RWPE2 (cell line): Measurements from ENCODE around the gene GRPEL1.

ENCODE experiments used
- ATAC-seq: fragments of 200-7000 bp; cut with Tn5 transposase; 3 replicates; pipeline ENCODE4 v1.9.1; 2021; ENCODE audit warnings: low read depth
- DNase-seq: peaks from one replicate; pipeline ENCODE4 v3.0.0-alpha.2; 2020; ENCODE audit warnings: low spot score
- H3K27ac ChIP-seq: fragments of 450-650 bp; 2 replicates; pipeline ENCODE4 v1.5.1; 2017; ENCODE audit warnings: mild to moderate bottlenecking; ENCODE audit not compliant: poor library complexity, severe bottlenecking
- H3K27me3 ChIP-seq: fragments of 250-450 bp; sonication (Bioruptor Pico); 2 replicates; pipeline ENCODE4 v1.5.1; 2021; ENCODE audit warnings: mild to moderate bottlenecking, moderate library complexity; ENCODE audit not compliant: insufficient read depth, poor library complexity, severe bottlenecking
- H3K36me3 ChIP-seq: fragments of 250-450 bp; sonication (Bioruptor Pico); 2 replicates; pipeline ENCODE4 v1.5.1; 2020; ENCODE audit warnings: low read depth, mild to moderate bottlenecking, moderate library complexity
- H3K4me1 ChIP-seq: fragments of 250-450 bp; sonication (Bioruptor Pico); 2 replicates; pipeline ENCODE4 v1.5.1; 2021; ENCODE audit warnings: mild to moderate bottlenecking, moderate library complexity; ENCODE audit not compliant: insufficient read depth, poor library complexity, severe bottlenecking
- H3K4me3 ChIP-seq: fragments of 250-450 bp; sonication (Bioruptor Pico); 2 replicates; pipeline ENCODE4 v1.5.1; 2021; ENCODE audit warnings: mild to moderate bottlenecking, moderate library complexity; ENCODE audit not compliant: severe bottlenecking
- H3K9me3 ChIP-seq: fragments of 250-450 bp; sonication (Bioruptor Pico); 2 replicates; pipeline ENCODE4 v1.5.1; 2021; ENCODE audit warnings: mild to moderate bottlenecking, moderate library complexity; ENCODE audit not compliant: severe bottlenecking
- TF ChIP-seq, protein P1 (sequence below): fragments of 450-650 bp; IDR thresholded peaks from one replicate; pipeline ENCODE4 v1.5.1; 2017; ENCODE audit warnings: mild to moderate bottlenecking, moderate library complexity; ENCODE audit not compliant: poor library complexity, severe bottlenecking

Gene GRPEL1

DNA sequence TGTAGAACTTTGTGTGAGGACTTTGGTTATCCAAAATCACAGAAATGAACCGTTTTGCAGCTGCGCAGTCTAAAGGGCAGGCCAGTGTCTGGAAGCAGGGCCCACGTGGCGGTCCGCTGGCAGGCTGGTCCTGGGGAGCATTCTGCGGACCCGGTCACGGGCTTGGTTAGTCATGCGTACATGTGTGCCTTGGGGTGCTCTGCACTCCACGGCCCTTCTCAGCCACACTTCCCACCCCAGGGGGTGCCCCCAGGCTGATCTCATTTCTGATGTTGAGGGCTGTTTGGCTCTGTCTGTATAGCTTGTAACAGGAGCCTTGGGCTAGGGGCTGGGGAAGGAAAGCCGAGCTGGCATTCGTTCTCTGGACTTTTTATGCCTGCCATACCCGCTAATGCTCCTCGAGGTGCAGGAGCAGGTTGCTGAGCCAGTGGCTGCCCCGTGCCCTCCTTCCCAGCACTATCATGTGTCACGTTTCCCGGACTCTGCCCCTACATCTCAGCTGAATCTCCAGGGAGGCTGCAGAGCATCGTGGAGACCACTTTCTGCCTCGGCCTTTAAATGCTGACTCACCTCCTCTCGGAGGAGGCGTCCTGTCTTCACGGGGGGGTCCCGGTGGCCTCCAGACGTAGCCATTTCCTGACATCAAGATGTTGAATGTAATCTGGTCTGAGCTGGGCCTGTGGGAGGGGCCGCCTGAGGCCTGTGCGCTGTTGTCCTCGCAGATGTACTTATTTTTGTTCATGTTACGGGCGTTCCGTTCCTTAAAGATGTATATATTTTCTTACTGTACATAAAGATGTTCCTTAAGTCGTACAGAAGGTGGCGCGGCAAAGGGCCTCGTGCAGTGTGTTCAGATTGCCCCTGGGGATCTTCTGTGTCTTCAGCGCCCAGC lies 36.1 kb downstream of the GRPEL1 start:
- no peaks in the 10 kb centered on the region for H3K27me3 ChIP-seq
- peaks cover 5% of the 10 kb centered on the region for H3K4me1 ChIP-seq
- H3K9me3 ChIP-seq, result no peaks in the 10 kb centered on the region
- no peak overlapping the region for H3K4me3 ChIP-seq
- no peak for ATAC-seq
- no peak for DNase-seq
- no peak overlapping the region for H3K27ac ChIP-seq
- peaks cover 34% of the 10 kb centered on the region for H3K36me3 ChIP-seq
- TF ChIP-seq, protein P1, sequence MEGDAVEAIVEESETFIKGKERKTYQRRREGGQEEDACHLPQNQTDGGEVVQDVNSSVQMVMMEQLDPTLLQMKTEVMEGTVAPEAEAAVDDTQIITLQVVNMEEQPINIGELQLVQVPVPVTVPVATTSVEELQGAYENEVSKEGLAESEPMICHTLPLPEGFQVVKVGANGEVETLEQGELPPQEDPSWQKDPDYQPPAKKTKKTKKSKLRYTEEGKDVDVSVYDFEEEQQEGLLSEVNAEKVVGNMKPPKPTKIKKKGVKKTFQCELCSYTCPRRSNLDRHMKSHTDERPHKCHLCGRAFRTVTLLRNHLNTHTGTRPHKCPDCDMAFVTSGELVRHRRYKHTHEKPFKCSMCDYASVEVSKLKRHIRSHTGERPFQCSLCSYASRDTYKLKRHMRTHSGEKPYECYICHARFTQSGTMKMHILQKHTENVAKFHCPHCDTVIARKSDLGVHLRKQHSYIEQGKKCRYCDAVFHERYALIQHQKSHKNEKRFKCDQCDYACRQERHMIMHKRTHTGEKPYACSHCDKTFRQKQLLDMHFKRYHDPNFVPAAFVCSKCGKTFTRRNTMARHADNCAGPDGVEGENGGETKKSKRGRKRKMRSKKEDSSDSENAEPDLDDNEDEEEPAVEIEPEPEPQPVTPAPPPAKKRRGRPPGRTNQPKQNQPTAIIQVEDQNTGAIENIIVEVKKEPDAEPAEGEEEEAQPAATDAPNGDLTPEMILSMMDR, result no peak

DNA sequence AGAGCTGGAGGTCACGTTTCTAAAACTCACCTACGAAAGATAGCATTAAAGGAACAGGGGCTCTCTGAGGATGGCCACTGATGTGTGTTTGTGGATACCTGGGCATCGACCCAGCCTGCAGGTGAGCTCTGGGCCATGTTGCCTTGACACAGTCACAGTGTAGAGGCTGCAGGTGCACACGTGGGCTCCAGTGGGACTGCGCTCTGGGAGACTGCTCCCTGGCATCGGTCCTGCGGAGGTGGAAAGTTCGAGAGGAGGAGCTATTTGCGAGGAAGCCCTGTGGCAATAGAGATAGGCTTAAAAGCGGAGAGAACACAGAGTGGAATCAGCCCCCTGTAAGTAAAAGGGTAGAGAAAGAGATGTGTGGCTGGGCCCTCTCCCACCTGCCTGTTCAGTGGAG lies 37.0 kb downstream of the GRPEL1 start:
- Histone ChIP-seq H3K4me1 (peaks cover 5% of the 10 kb centered on the region), H3K36me3 (peaks cover 40% of the 10 kb centered on the region), H3K27ac (no peak overlapping the region), H3K27me3 (no peaks in the 10 kb centered on the region), H3K4me3 (no peak overlapping the region), H3K9me3 (no peaks in the 10 kb centered on the region)
- ATAC-seq (no peak), DNase-seq (no peak)
- TF ChIP-seq, protein P1, result no peak

- no peak for DNase-seq
- Histone ChIP-seq H3K4me1 (peaks cover 5% of the 10 kb centered on the region), H3K27ac (no peak overlapping the region), H3K9me3 (no peaks in the 10 kb centered on the region), H3K27me3 (no peaks in the 10 kb centered on the region), H3K36me3 (peaks cover 49% of the 10 kb centered on the region), H3K4me3 (no peak overlapping the region)
- TF ChIP-seq, protein P1, result no peak
- no peak for ATAC-seq
Observed at GRCh38 chr4:7029921-7030320, 37.9 kb downstream of the GRPEL1 start.

- H3K36me3 ChIP-seq, result peaks cover 56% of the 10 kb centered on the region
- TF ChIP-seq, protein P1, result no peak
- ATAC-seq, result no peak
- DNase-seq, result no peak
- no peaks in the 10 kb centered on the region for H3K27me3 ChIP-seq
- no peaks in the 10 kb centered on the region for H3K4me1 ChIP-seq
- H3K27ac ChIP-seq, result no peak overlapping the region
- no peaks in the 10 kb centered on the region for H3K9me3 ChIP-seq
- H3K4me3 ChIP-seq, result no peak overlapping the region
Observed at GRCh38 chr4:7029212-7029611, 38.7 kb downstream of the GRPEL1 start.

- ATAC-seq, result no peak
- H3K4me1 ChIP-seq, result peaks cover 5% of the 10 kb centered on the region
- H3K9me3 ChIP-seq, result no peaks in the 10 kb centered on the region
- no peak overlapping the region for H3K27ac ChIP-seq
- TF ChIP-seq, protein P1, result no peak
- peaks cover 68% of the 10 kb centered on the region for H3K36me3 ChIP-seq
- no peak for DNase-seq
- H3K4me3 ChIP-seq, result no peak overlapping the region
- no peaks in the 10 kb centered on the region for H3K27me3 ChIP-seq
Observed at GRCh38 chr4:7027913-7028312, 40.0 kb downstream of the GRPEL1 start.
